ENCODE measurements around the gene NEUROG1. TPM values are rescaled to one million over a fixed set of nuclear protein-coding genes. Genes with fewer than 3 reads are reported as not detected.
"Not testable (repeated sequence)": the region's sequence is repeated elsewhere in the genome, so short reads cannot be mapped to it uniquely, and the experiment has no call there.

Gene NEUROG1
- total RNA-seq, 1 donor from 2014 or later: not detected

DNA sequence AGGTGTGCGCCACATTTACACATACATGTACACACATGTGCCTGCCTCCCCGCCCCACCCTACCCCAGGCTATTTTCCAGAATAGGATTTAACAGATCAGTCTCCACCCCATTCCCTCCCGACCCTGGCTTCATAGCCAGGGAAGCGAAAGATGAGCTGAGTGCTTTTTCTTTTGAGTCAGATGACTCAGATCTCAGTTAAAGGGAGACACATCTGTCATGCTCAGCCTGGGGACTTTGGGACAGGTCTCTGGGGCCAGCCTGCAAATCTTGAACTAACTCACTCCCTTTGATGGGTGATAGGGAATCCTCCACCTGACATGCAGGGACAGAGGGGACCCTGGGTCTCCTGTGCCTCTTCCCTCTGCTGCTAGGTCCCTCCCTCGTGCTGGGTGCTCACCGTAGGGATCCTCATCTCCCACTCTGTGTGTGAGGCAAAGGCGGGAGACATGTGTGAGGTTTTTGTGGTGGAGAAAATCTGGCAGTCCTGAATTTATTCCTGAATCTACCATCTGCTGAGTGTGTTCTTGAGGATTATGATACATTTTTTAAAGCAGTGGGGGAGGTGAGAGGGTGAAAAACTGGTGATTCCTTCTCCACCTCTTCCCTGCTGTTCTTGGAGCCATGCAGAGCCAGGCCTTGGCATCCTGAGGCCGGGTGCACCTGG lies 37.7 kb downstream of the NEUROG1 start:
- no peak for DNase-seq (ENCODE audit: low spot score)

DNA sequence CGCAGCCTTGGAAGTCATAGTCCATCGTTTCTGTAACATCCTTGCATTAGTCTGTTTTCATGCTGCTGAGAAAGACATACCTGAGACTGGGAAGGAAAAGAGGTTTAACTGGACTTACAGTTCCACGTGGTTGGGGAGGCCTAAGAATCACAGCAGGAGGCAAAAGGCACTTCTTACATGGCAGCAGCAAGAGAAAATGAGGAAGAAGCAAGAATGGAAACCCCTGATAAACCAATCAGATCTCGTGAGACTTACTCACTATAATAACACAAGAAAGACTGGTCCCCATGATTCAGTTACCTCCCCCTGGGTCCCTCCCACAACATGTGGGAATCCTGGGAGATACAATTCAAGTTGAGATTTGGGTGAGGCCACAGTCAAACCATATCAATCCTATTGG lies 40.2 kb downstream of the NEUROG1 start:
- not testable (repeated sequence) for DNase-seq (ENCODE audit: low spot score)

DNA sequence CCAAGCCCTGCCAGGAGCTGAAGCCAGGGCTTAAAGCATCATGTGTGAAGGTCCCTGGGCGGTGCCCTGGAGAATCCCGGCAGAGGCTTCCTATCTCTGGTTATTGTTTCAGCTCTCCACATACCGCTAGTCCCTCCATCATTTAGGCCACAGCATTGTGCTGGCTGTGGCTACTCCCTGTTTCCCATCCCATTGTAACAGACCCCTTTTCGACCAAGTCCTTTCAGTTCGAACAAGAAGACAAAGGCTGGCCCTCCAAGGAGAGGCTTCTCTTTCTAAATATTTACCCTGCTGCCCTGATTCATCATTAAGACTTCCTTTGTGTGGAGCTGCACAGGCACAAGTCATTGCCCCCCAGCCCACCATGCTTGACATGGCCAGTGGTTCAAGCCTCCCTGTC lies 41.6 kb downstream of the NEUROG1 start:
- DNase-seq (ENCODE audit: low spot score): no peak

DNA sequence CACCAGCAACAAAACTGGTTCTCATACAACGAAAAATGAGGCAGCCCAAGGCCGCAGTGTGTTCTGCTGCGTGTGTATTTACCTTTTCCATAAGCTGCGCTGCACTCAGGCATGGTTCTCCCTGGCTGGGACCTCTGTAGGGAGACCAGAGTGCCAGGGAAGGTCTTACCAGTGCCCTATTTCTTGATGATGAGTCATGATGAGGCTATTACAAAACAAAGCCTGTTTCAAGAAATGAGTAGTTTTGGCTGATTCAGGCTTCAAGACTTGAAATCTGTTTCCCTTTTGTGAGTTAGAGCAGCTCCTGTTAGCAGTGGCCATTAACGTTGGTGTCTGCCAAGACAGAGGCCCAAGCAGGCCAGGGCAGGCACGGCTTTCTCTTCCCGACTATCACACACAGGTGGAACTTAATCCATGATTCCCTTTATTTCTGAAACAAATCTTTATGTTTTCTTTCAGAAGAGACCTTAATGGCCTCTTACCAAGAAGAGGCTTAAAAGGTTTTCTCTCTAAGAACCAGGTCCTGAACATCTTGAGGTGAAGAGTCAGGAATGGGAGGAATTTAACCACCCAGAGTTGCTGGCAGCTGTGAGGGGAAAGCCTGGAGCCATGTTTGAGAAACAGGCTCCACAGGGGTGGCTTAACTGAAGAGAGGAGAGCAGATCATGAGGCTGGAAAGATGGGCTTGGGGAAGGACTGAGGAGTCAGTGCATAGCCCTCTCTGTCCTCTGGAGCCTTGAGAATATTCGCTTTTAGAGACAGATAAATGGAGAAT lies 42.2 kb downstream of the NEUROG1 start:
- DNase-seq (ENCODE audit: low spot score): no peak

DNA sequence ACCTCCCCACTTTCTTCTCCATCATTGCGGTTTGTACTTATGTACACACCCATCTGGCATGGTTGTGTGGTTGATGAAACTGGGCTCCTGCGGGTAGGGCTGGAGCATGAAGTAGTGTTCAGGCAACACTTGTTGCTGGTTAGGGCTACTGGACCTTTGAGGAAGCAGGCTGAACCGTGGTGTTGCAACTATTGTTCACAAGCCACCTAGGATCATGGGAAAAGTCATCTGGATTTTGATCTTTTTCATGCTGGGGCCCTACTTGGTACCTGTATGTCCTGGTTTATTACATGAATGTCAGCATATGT lies 43.5 kb downstream of the NEUROG1 start:
- no peak for DNase-seq (ENCODE audit: low spot score)

DNA sequence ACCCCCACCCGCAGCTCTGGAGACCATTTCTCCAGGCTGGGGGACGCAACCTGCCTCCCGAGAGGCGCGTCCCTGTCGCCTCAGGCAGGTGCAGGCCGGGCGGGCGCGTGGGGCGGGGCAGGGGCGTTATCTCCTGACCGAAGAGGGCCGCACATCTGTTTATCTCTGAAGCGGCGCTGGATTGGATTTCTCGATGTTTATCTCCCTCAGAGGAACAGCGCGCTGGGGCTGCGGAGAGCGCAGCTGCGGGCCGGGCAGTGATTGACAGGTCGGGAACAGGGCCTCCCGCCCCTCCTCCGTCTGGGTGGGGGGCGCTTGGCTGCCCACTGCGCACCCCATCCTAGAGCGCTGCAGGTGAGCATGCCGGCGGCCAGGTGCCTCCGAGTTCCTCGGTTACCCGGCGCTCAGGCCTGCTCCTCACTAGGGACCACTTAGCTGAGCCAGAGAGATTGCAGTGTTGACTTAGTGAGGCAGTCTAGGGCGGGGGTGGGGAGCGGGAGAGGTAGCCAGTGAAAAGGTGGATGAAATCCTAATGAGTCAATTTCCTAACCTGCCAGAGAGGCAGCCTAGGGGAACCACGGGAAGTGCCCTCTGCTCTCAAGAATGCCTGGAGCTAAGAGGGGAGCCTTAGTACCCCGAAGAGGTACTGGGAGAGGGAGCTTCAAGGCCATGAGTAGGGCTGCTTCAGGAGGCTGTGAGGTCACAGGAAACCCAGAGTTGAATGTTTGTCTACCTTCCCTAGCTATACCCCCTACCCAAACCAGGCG lies 44.0 kb downstream of the NEUROG1 start:
- no peak for DNase-seq (ENCODE audit: low spot score)

DNA sequence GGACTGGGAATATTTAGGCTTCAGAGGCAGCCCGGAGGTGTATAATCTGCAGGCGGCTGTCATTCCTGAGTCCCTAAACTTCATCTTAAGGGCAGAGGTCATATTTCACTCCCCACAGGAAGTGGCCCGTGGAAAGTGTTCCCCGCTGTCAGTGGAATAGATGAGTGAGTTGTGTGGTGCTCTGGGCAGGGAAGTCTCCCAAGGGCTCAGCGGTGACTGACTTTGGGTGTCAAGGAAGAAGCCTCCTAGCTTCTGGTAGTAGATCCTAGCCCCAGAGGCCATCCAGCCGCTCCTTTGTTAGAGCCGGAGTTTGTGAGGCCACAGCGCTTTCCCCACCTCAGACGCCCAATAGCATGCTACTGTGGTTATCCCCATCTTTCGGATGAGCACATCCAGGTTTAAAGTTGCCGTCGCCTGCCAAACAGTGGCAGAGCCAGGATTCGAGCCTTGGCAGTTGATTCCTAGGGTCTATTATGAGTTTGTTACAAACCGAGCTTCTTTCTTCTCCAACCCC lies 44.7 kb downstream of the NEUROG1 start:
- peak; percentile 30 for DNase-seq (ENCODE audit: low spot score)

DNA sequence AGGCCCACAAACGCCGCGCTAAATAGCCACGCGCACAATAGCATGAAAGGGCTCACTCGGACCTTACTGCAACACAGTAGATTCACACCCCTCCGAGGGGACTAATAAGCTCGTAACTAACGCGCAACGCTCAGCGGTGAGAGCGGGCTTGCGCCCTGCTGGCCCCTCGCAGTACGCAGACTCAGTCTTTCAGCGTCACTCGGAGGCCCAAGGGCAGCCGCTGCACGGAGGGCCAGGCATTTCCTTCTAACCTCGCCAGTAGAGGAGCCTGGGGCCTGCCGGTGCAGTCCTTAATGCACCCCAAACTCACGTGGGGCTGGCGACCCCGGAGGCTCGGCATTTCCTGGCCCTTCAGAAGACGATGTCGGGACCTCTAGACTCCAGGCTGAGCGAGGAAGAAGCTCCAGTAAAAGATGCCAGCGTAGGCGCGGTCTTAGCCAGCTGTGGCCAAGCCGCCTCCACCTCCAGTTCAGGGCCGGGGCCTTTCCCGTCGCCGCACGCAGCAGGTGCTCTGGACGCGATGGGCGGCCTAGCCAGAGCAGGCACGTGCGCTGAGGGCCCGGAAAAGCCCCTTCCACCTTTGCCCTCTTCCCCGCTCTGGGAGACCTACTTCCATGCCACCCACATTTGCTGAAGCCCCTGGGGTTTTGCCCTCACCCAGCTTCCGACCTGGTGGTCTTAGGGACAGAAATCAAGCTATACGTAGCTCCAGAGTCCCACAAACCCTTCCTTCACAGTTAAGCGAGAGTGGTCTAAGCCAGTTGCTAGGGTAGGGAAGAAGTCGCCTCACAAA lies 45.3 kb downstream of the NEUROG1 start:
- peak; percentile 87 for DNase-seq (ENCODE audit: low spot score)

DNA sequence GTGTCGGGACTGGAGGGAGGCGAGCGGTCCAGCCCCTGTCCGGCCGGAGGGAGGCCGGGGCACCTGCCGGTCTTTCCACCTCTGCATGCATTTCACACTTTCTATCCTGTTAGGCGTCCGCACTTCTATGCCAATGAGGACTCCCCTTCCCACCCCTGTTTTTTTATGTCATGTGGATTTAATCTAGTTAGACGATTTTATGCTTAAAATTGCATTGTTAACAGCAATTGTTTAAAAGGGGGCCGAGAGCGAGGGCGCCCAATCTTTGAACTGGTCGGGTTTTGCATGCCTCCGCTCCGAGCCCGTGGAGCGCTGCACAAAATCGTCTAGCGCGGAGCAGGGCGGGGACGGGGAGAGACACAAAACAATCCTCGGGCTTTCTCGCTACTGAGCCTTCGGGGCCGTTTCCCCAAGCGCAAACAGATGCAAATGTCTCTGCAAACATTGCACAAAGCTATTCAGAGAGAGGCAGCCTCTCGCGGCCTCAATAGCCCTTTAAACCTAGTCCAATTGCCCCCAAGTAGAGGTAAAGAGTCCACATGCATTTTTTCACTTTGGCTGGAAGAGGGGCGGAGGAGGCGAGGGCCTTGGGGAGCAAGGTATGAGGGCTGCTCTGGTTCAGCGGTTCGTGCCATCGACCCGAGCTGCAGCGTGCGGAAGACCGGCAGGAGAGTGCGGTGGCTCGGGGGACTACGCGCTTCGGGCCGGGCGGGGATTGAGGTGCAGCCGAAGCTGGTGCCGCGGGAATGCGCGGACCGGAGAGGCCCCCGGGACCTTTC lies 46.1 kb downstream of the NEUROG1 start:
- peak; percentile 68 for DNase-seq (ENCODE audit: low spot score)

DNA sequence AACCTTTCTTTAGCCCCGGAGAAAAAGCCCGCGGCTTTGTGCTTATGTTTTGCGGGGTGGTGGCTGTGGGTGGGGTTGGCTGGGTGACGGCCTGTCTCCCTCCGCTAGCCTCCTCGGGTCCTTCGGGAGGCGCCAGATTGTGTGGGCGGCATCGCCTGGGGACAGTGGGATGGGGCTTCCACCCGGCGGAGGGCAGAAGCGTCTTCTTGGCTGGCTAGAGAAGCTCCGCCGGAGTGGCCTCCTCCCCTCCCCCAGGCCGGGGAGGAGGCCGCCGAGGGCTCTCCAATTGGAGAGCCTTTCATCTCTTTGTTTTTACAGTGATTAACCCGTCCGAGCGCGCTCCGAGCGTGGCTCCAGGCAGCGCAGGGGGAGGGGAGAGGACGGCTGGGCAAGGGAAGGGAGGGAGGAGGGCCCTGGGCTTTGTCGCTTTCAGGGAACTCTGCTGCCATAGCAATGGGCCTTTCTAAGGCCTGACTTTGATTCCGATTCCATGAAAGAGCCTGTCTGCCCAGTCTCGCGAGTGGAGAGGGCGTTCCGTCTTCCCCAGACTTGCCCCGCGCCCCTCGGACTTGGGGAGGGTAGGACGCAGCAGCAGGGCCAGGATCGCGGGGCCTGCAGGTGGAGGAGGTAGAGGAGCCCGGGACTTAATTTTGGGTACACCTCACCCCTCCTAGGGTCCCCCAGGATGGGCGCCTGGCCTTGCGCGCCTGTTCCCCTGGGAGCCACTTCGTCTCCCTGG lies 46.9 kb downstream of the NEUROG1 start:
- DNase-seq (ENCODE audit: low spot score): no peak

DNA sequence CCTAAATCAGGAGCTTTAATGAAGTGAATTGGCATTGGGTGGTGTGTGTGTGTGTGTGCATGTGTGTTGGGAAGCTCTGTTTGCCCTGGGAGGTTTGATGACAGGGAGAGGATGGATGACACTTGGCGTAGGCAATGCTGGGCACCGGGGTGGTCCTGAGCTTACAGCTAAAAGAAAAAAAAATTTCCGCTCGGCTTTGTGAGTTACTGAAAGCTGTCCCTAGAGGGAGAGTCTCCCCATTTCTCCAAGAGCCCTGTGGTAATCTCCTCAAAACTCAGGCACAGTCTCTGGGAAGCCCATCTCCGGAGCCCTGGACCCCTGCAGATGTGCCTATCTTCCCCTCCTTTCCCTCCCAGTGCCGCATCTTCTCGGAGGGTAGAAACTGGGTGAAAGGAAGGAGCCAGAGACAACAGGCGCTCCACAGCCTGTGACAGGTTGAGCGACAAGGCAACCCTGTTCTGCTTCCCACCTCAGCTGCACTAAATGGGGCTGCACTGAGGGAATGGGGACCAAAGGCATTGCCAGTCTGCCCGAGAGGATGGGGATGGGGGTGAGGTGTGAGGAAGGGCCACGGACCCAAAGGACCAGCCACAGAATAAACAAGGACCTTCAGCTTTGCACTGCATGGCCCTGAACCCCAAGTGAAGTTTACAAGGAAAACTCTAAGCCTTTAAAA lies 47.8 kb downstream of the NEUROG1 start:
- DNase-seq (ENCODE audit: low spot score): no peak

DNA sequence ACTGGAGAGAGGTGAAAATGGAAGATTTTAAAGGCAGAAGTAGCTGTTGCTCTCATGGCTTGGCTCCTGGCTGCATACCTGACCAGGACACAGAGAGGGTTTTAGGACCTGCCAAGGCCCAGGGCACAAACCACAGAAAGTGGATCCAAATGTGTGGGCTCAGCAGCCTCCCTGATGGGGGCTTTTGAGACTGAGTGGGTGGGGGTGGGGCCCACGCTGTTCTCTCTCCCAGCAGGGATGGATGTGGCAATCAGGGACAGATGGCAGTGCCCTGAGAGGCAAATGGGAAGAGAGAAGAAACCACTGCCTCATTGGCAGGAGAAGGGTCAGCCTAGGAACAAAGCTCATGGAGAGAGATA lies 48.7 kb downstream of the NEUROG1 start:
- DNase-seq (ENCODE audit: low spot score): peak; percentile 75

DNA sequence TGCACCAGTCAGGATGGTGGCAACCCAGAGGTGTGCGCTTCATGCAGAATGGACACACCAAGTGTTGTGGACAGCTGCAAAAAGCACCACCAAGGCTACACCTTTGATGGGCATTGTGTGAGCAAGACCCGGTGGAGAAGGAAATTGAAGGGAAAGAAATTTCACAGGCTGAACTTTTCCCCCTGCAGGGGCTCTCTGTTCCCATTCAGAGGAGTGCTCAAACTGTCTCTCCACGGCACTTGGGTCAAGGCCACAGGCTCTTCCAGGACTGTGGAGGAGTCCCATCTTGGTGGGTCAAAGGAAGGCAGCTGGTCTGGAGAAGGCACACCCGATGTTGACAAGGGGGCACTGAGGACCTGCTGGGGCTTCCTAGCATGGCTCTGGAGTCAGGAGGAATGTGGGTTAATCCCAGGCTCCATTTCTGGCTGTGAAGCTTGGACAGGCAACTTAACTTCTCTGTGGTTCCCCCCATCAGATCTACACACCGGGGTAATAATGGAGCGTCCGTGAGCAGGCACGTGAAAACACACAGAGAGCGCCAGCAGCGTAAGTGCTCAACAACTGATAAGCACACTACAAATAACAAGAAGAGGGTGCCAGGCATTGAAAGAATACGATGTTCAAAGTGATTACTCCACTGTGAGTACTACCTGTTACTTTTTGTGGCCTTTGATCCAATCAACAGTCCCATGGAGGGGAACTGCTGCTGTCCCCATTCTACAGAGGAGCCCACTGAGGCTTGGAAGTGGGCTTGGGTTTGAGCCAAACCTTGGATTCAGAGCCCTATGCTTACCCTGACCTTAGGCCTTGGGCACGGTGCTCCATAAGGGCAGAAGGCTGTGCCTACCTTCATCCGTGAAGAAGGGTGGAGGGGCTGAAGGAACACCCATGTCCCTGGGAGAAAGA lies 49.4 kb downstream of the NEUROG1 start:
- peak; percentile 67 for DNase-seq (ENCODE audit: low spot score)

DNA sequence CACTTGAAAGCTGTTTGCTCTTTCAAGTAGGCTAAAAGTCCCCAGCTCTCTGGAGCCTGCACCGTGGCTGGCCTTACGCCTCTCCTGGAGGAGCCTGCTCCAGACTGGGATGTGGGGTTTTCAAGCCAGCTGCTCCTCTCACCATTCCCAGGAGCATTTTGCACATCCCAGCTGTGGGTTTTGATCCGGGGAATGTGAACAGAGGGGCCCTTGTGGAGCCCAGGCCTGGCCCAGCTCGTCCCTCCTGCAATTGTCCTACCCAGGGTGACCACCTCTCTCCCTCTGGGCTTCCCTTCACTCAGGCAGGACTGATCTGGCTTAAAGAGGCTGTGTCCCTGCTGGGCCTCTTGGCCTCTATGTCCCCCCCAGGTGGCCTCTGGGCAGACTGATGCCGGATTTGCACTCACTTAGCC lies 51.1 kb downstream of the NEUROG1 start:
- DNase-seq (ENCODE audit: low spot score): peak; percentile 71

Measured in mesenteric fat pad (tissue), 1 donor.